Thyroid gland (tissue), 4 donors: ENCODE data around the gene SLC6A7. TPM values are rescaled to one million over a fixed set of nuclear protein-coding genes. Genes with fewer than 3 reads are reported as not detected.
A peak's percentile ranks its signal among the peaks of the same experiment; 100 is the strongest.

Experiments used
- DNase-seq, 2 donors: peaks; one replicate each; pipeline ENCODE4 v3.0.0-alpha.2; 2019
- H3K27ac ChIP-seq, 3 donors: fragments of 200-600 bp; sonication (generic); 1 replicate in 2 of 3; 2 replicates in 1 of 3; pipeline ENCODE4 v1.5.1; 2016 to 2019; ENCODE audit warnings: mild to moderate bottlenecking in 1 of 3, moderate library complexity in 1 of 3
- H3K27me3 ChIP-seq: fragments of 200-600 bp; sonication (generic); one replicate; pipeline ENCODE4 v1.5.1; 2019
- H3K36me3 ChIP-seq, 2 donors: fragments of 200-600 bp; sonication (generic); one replicate each; pipeline ENCODE4 v1.5.1; 2016 to 2019
- H3K4me1 ChIP-seq, 2 donors: fragments of 200-600 bp; sonication (generic); one replicate each; pipeline ENCODE4 v1.5.1; 2017 to 2019
- H3K4me3 ChIP-seq, 3 donors: fragments of 200-600 bp; sonication (generic); replicated peaks in 1 of 3; 1 replicate in 2 of 3; 2 replicates in 1 of 3; pipeline ENCODE4 v1.5.1; 2016; ENCODE audit warnings: mild to moderate bottlenecking in 1 of 3
- H3K9me3 ChIP-seq: fragments of 200-600 bp; sonication (generic); one replicate; pipeline ENCODE4 v1.5.1; 2017
- POLR2A ChIP-seq, 2 donors: fragments of 450-650 bp; IDR thresholded peaks; one replicate each; pipeline ENCODE4 v1.6.1; 2017; ENCODE audit warnings: antibody characterized with exemption in 2 of 2, mild to moderate bottlenecking in 2 of 2, moderate library complexity in 1 of 2
- WGBS, 2 donors: methylation state at CpG; one replicate each; pipeline ENCODE4 v1.1.5; 2017; 5-methylcytosine and 5-hydroxymethylcytosine counted together
- intact Hi-C: fragments of 100-400 bp; cut with DNase I; formaldehyde crosslinking; loops from one replicate; pipeline ENCODE4 v1.15.1; 2023
- total RNA-seq, 4 donors: library from RNA; depleted of rRNA; stranded (reverse); fragments of >200 nt; gene quantifications; one replicate each; pipeline ENCODE4 v1.2.3, GENCODE V29; 2016
- TF ChIP-seq, protein P1 (sequence below), 6 experiments: fragments of 200-600 bp in 3 of 6; fragments of 450-650 bp in 3 of 6; sonication (generic) in 3 of 6; IDR thresholded peaks; one replicate each; pipeline ENCODE4 v1.5.1; 2016 to 2019; ENCODE audit warnings: antibody characterized with exemption in 6 of 6, mild to moderate bottlenecking in 2 of 6, inconsistent platforms in 1 of 6, moderate library complexity in 1 of 6

The SLC6A7 gene
- total RNA-seq, 4 donors from 2014 or later: not detected

GRCh38 chr5:150155258-150156026 is 34.4 kb upstream of the SLC6A7 start, which contains the start of gene PDGFRB:
Gene PDGFRB (minus strand): TSS chr5:150155845. CDS start chr5:150137047, 18,798 bp downstream.
- Histone ChIP-seq H3K36me3 (no peaks in the 10 kb centered on the region), H3K4me1 (peaks cover 0 to 6% of the 10 kb centered on the region in 2 donors), H3K9me3 (no peaks in the 10 kb centered on the region), H3K4me3 (peak within 1 kb of the TSS in 1 of 3 donors; percentile 31), H3K27me3 (no peaks in the 10 kb centered on the region), H3K27ac (peak within 1 kb of the TSS; percentile 67 to 77 (median 70))
- 5 to 17% methylated on average over 8 to 9 of the region's 17 CpGs for WGBS, 2 donors
- peak; percentile 57 to 67 for DNase-seq
- TF ChIP-seq, protein P1, sequence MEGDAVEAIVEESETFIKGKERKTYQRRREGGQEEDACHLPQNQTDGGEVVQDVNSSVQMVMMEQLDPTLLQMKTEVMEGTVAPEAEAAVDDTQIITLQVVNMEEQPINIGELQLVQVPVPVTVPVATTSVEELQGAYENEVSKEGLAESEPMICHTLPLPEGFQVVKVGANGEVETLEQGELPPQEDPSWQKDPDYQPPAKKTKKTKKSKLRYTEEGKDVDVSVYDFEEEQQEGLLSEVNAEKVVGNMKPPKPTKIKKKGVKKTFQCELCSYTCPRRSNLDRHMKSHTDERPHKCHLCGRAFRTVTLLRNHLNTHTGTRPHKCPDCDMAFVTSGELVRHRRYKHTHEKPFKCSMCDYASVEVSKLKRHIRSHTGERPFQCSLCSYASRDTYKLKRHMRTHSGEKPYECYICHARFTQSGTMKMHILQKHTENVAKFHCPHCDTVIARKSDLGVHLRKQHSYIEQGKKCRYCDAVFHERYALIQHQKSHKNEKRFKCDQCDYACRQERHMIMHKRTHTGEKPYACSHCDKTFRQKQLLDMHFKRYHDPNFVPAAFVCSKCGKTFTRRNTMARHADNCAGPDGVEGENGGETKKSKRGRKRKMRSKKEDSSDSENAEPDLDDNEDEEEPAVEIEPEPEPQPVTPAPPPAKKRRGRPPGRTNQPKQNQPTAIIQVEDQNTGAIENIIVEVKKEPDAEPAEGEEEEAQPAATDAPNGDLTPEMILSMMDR (IDR thresholded peaks at IDR 0.05): no peak
- peak in 1 of 2 donors; percentile 33 for TF ChIP-seq POLR2A (IDR thresholded peaks at IDR 0.05)
- intact Hi-C loops: no loop called here

- Histone ChIP-seq H3K36me3 (no peaks in the 10 kb centered on the region), H3K4me1 (peaks cover 0 to 6% of the 10 kb centered on the region in 2 donors), H3K27ac (peak overlapping the region; percentile 43 to 67 (median 61)), H3K4me3 (peak overlapping the region in 1 of 3 donors; percentile 31), H3K27me3 (no peaks in the 10 kb centered on the region), H3K9me3 (no peaks in the 10 kb centered on the region)
- WGBS, 2 donors: 8 to 9% methylated on average over 9 of the region's 9 CpGs
- TF ChIP-seq POLR2A (IDR thresholded peaks at IDR 0.05): no peak
- TF ChIP-seq, protein P1 (IDR thresholded peaks at IDR 0.05): no peak
- intact Hi-C loops: no loop called here
- DNase-seq: no peak
Measured at GRCh38 chr5:150156027-150156368, 33.9 kb upstream of the SLC6A7 start.

GRCh38 chr5:150156540-150156939 is 33.3 kb upstream of the SLC6A7 start:
- H3K4me1 ChIP-seq: peaks cover 0 to 6% of the 10 kb centered on the region in 2 donors

GRCh38 chr5:150157168-150157567 is 32.7 kb upstream of the SLC6A7 start:
- TF ChIP-seq, protein P1 (IDR thresholded peaks at IDR 0.05): no peak
- TF ChIP-seq POLR2A (IDR thresholded peaks at IDR 0.05): no peak
- H3K9me3 ChIP-seq: no peaks in the 10 kb centered on the region
- intact Hi-C loops: no loop called here
- peaks cover 0 to 6% of the 10 kb centered on the region in 2 donors for H3K4me1 ChIP-seq
- WGBS, 2 donors: 74 to 82% methylated on average over 3 of the region's 3 CpGs
- peak overlapping the region; percentile 19 to 61 (median 23) for H3K27ac ChIP-seq
- no peak overlapping the region for H3K4me3 ChIP-seq
- no peaks in the 10 kb centered on the region for H3K27me3 ChIP-seq
- no peak for DNase-seq
- no peaks in the 10 kb centered on the region for H3K36me3 ChIP-seq

More at GRCh38 chr5:150156540-150156939, 33.3 kb upstream of the SLC6A7 start:
- TF ChIP-seq POLR2A (IDR thresholded peaks at IDR 0.05): no peak
- TF ChIP-seq, protein P1 (IDR thresholded peaks at IDR 0.05): no peak
- H3K9me3 ChIP-seq: no peaks in the 10 kb centered on the region
- no peaks in the 10 kb centered on the region for H3K27me3 ChIP-seq
- peak overlapping the region in 2 of 3 donors; percentile 61 to 67 for H3K27ac ChIP-seq
- no peaks in the 10 kb centered on the region for H3K36me3 ChIP-seq
- intact Hi-C loops: no loop called here
- DNase-seq: no peak
- H3K4me3 ChIP-seq: no peak overlapping the region
- WGBS, 2 donors: 76 to 85% methylated on average over 4 of the region's 4 CpGs
